Endodermal cell (in vitro differentiated cells): ENCODE results near the gene HSPA9. TPM values are rescaled to one million over a fixed set of nuclear protein-coding genes. Genes with fewer than 3 reads are reported as not detected.

ENCODE experiments used
- DNase-seq: peaks from one replicate; pipeline ENCODE4 v3.0.0-alpha.2; 2017
- H3K27ac ChIP-seq: 2 replicates; pipeline ENCODE4 v1.5.1; 2013; ENCODE audit warnings: mild to moderate bottlenecking, low read depth, low read length, moderate library complexity
- H3K27me3 ChIP-seq: 2 replicates; pipeline ENCODE4 v1.6.1; 2013; ENCODE audit warnings: mild to moderate bottlenecking, low read length, moderate library complexity; ENCODE audit not compliant: insufficient read depth, control insufficient read depth, poor library complexity, severe bottlenecking
- H3K36me3 ChIP-seq: 2 replicates; pipeline ENCODE4 v1.7.0; 2013; ENCODE audit warnings: mild to moderate bottlenecking, low read length, moderate library complexity; ENCODE audit not compliant: control insufficient read depth, insufficient read depth
- H3K4me1 ChIP-seq: one replicate; pipeline ENCODE4 v1.7.0; 2013; ENCODE audit warnings: low read length; ENCODE audit not compliant: control insufficient read depth, insufficient read depth
- H3K4me3 ChIP-seq: 2 replicates; pipeline ENCODE4 v1.5.1; 2013; ENCODE audit warnings: mild to moderate bottlenecking, low read length, moderate library complexity
- H3K9ac ChIP-seq: 2 replicates; pipeline ENCODE4 v1.6.1; 2013; ENCODE audit warnings: mild to moderate bottlenecking, low read length, moderate library complexity; ENCODE audit not compliant: poor library complexity, severe bottlenecking; ENCODE audit errors: extremely low read depth
- H3K9me3 ChIP-seq: 2 replicates; pipeline ENCODE4 v1.6.1; 2013; ENCODE audit warnings: mild to moderate bottlenecking, low read length, moderate library complexity; ENCODE audit not compliant: control insufficient read depth
- H3K27ac Mint-ChIP-seq: 2 replicates; pipeline ENCODE4 v1.8.0; 2020; ENCODE audit warnings: mixed read lengths
- H3K27me3 Mint-ChIP-seq: 2 replicates; pipeline ENCODE4 v1.8.0; 2021; ENCODE audit warnings: mild to moderate bottlenecking, mixed read lengths; ENCODE audit not compliant: insufficient read depth
- H3K36me3 Mint-ChIP-seq: 2 replicates; pipeline ENCODE4 v1.8.0; 2020; ENCODE audit warnings: low read depth, mixed read lengths
- H3K4me1 Mint-ChIP-seq: 2 replicates; pipeline ENCODE4 v1.8.0; 2020; ENCODE audit warnings: mixed read lengths
- H3K4me3 Mint-ChIP-seq: 2 replicates; pipeline ENCODE4 v1.8.0; 2020; ENCODE audit warnings: mild to moderate bottlenecking, moderate library complexity, mixed read lengths
- H3K9me3 Mint-ChIP-seq: 2 replicates; pipeline ENCODE4 v1.8.0; 2020; ENCODE audit warnings: mild to moderate bottlenecking, mixed read lengths
- WGBS, 2 experiments: methylation state at CpG; one replicate each; pipeline versions ENCODE4 v1.1.5 to v1.1.7; 2013; ENCODE audit warnings: missing lambda C conversion rate in 2 of 2, mixed read lengths in 1 of 2; ENCODE audit not compliant: insufficient coverage in 1 of 2, insufficient read length in 1 of 2; 5-methylcytosine and 5-hydroxymethylcytosine counted together
- total RNA-seq, 2 donors: library from RNA; stranded (reverse); fragmentation: NEBNext Ultra II Directional in 1 of 2; extraction: Animal tissue kit (Norgen Biotek cat#: 25700) in 1 of 2; gene quantifications; 2 replicates in 1 of 2; 3 replicates in 1 of 2; pipeline ENCODE4 v1.2.1, GENCODE V29; 2021
- TF ChIP-seq, protein P1 (sequence below): fragments of 200-600 bp; sonication (generic); conservative IDR thresholded peaks from 2 replicates; pipeline ENCODE4 v1.5.0; 2021; ENCODE audit warnings: antibody characterized with exemption, mild to moderate bottlenecking

HSPA9 gene
- total RNA-seq, 2 donors from 2014 or later: 201 to 212 TPM

DNA sequence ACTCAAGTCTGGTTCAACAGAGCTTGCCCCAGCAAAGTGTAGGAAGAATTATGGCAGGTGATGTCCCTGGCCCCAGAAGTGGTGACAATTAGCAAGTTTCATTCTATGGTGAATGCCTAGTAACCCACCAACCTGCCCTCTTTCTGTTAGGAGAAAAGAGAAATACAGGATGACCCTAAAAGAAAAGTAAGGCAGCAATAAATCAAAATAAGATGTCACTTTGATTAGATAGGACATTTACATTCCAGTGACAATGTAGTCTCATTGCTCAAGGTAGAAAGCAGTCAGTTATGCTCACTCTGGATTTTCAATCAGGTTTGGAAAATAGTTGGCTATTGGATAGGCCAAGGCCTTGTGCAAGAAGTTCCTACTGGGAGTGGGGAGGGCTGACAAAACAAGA lies 5.6 kb upstream of the HSPA9 start:
- Histone ChIP-seq H3K27ac (no peak overlapping the region), H3K9me3 (no peaks in the 10 kb centered on the region), H3K27me3 (no peaks in the 10 kb centered on the region), H3K36me3 (no peaks in the 10 kb centered on the region), H3K4me1 (no peaks in the 10 kb centered on the region), H3K4me3 (no peak overlapping the region), H3K9ac (no peak overlapping the region)
- H3K27ac Mint-ChIP-seq: no peak overlapping the region
- no peak for DNase-seq
- no peaks in the 10 kb centered on the region for H3K27me3 Mint-ChIP-seq
- H3K36me3 Mint-ChIP-seq: peaks cover 2% of the 10 kb centered on the region
- TF ChIP-seq, protein P1, sequence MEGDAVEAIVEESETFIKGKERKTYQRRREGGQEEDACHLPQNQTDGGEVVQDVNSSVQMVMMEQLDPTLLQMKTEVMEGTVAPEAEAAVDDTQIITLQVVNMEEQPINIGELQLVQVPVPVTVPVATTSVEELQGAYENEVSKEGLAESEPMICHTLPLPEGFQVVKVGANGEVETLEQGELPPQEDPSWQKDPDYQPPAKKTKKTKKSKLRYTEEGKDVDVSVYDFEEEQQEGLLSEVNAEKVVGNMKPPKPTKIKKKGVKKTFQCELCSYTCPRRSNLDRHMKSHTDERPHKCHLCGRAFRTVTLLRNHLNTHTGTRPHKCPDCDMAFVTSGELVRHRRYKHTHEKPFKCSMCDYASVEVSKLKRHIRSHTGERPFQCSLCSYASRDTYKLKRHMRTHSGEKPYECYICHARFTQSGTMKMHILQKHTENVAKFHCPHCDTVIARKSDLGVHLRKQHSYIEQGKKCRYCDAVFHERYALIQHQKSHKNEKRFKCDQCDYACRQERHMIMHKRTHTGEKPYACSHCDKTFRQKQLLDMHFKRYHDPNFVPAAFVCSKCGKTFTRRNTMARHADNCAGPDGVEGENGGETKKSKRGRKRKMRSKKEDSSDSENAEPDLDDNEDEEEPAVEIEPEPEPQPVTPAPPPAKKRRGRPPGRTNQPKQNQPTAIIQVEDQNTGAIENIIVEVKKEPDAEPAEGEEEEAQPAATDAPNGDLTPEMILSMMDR: no peak
- peaks cover 2% of the 10 kb centered on the region for H3K4me1 Mint-ChIP-seq
- no peak overlapping the region for H3K4me3 Mint-ChIP-seq
- H3K9me3 Mint-ChIP-seq: peaks cover 6% of the 10 kb centered on the region

DNA sequence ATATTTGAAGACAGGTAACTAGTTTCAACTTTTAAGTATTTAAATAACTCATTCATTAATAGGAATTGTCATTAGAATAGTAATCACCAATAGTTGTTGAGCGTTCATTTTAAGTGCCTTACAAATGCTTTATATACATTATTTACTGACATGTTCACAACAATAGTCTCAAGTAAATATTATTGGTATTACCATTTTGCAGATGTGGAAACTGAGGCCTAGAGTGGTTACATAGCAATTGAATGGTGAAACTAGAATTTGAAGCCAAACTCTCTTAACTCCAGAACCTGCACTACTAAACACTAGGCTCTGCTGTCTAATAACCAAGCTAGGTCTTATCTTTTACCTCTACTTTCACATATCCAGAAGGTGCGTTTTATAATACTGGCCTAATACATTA lies 4.8 kb upstream of the HSPA9 start:
- Mint-ChIP-seq H3K27ac (no peak overlapping the region), H3K4me3 (no peak overlapping the region), H3K36me3 (peaks cover 2% of the 10 kb centered on the region), H3K27me3 (no peaks in the 10 kb centered on the region), H3K9me3 (peaks cover 6% of the 10 kb centered on the region), H3K4me1 (peaks cover 2% of the 10 kb centered on the region)
- no peaks in the 10 kb centered on the region for H3K9me3 ChIP-seq
- H3K9ac ChIP-seq: no peak overlapping the region
- no peaks in the 10 kb centered on the region for H3K4me1 ChIP-seq
- no peak overlapping the region for H3K27ac ChIP-seq
- no peaks in the 10 kb centered on the region for H3K36me3 ChIP-seq
- no peak overlapping the region for H3K4me3 ChIP-seq
- 100% methylated on average over 2 of the region's 2 CpGs; no CpG with 5 or more reads in 1 of the 2 experiments for WGBS, 2 experiments
- no peaks in the 10 kb centered on the region for H3K27me3 ChIP-seq
- TF ChIP-seq, protein P1: no peak
- no peak for DNase-seq

DNA sequence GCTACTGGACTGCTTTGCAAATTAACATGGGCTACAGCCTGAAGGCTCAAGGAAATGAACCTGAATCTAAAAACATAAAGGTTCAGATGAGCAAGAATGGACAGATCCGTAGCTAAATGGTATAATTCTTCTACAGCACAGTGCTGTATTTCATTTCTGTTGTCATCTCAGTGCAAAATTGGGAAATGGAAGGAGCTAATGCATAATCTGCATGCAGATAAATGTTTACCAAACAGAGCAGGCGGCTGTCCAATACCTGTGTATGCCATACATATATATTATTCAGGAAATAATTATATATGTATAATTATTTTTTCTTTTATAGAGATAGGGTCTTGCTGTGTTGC lies 4.3 kb upstream of the HSPA9 start:
- WGBS, 2 experiments: 36 to 38% methylated on average over 1 of the region's 2 CpGs

More for the DNA sequence above, 4.3 kb upstream of the HSPA9 start:
- H3K9me3 ChIP-seq: no peaks in the 10 kb centered on the region
- TF ChIP-seq, protein P1: peak; percentile 32
- no peak overlapping the region for H3K4me3 ChIP-seq
- DNase-seq: no peak
- no peaks in the 10 kb centered on the region for H3K4me1 ChIP-seq
- Mint-ChIP-seq H3K27me3 (no peaks in the 10 kb centered on the region), H3K4me1 (peaks cover 2% of the 10 kb centered on the region), H3K4me3 (no peak overlapping the region), H3K9me3 (peaks cover 6% of the 10 kb centered on the region), H3K27ac (no peak overlapping the region), H3K36me3 (peaks cover 2% of the 10 kb centered on the region)
- H3K27me3 ChIP-seq: no peaks in the 10 kb centered on the region
- H3K27ac ChIP-seq: no peak overlapping the region
- H3K9ac ChIP-seq: no peak overlapping the region
- no peaks in the 10 kb centered on the region for H3K36me3 ChIP-seq
